Measurements from ENCODE around the gene TCF12.

- TF ChIP-seq RAD21 (IDR thresholded peaks at IDR 0.05; ENCODE audit: low read depth) (no peak), REST (IDR thresholded peaks at IDR 0.05; ENCODE audit: low read depth) (no peak)
Measured at GRCh38 chr15:57328897-57329296, 410.5 kb downstream of the TCF12 start.
